Tibial nerve (tissue), 4 donors: ENCODE results near the gene KCNN4.

Experiments used
- CTCF ChIP-seq, 5 experiments: fragments of 200-600 bp in 3 of 5; fragments of 450-650 bp in 2 of 5; sonication (generic) in 3 of 5; IDR thresholded peaks; one replicate each; pipeline ENCODE4 v1.5.1; 2016 to 2019; ENCODE audit warnings: antibody characterized with exemption in 5 of 5, mild to moderate bottlenecking in 3 of 5, moderate library complexity in 2 of 5
- EP300 ChIP-seq, 2 donors: sonication (generic); formaldehyde crosslinking; IDR thresholded peaks; one replicate each; pipeline ENCODE4 v1.6.1; 2017; ENCODE audit warnings: antibody characterized with exemption in 2 of 2, mild to moderate bottlenecking in 1 of 2
- POLR2A ChIP-seq, 2 donors: fragments of 450-650 bp; IDR thresholded peaks; one replicate each; pipeline ENCODE4 v1.6.1; 2017; ENCODE audit warnings: antibody characterized with exemption in 2 of 2, mild to moderate bottlenecking in 2 of 2, moderate library complexity in 2 of 2

- TF ChIP-seq CTCF (IDR thresholded peaks at IDR 0.05) (no peak), EP300 (IDR thresholded peaks at IDR 0.05) (no peak), POLR2A (IDR thresholded peaks at IDR 0.05) (no peak)
Measured at GRCh38 chr19:43784241-43784980, 3.6 kb upstream of the KCNN4 start.
